HG03159 (cell line): ENCODE data around the gene KCP.
A peak's percentile ranks its signal among the peaks of the same experiment; 100 is the strongest.

Experiments used
- ATAC-seq: cut with Tn5 transposase; IDR thresholded peaks from one replicate; pipeline ENCODE4 v1.9.1; 2021; ENCODE audit warnings: mild to moderate bottlenecking, moderate library complexity; ENCODE audit not compliant: unreplicated experiment

Gene KCP

DNA sequence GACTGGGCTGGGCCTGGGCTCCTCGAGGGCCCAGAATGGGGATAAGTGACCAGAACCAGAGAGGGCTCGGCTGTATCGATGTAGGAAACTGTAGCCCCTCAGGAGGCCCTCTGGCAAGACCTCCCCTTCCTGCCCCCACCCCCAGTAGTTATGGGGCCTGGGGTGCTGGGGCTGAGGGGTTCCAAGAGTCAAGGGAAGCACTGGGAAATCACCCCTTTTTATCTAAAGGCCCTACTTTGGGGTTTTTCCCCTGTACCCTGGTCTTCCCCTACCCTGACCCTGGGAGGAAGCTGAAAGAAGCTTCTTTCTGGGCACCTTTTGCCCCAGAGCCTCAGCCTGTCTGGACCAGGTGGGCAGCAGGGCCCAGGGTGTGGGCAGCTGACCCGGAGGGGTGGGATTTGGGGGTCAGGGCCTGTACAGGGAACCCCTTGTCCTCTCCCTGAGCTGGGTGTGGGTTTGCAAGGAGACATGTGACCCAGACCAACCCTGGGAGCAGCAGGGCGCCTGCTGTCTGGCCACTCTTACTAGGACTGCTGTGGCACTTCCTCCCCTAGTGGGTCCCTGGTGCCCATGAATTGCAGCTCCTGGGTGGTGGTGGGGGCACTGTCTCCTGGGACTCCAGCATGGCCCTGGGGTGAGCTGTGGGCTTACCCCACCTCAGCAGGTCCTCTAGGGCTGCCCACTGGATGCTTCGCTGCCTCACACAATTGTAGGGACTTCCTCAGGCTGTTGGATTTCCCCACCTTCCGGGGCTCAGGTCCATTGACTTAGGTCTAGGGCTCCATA lies 28.8 kb upstream of the KCP start:
- ATAC-seq, result no peak

DNA sequence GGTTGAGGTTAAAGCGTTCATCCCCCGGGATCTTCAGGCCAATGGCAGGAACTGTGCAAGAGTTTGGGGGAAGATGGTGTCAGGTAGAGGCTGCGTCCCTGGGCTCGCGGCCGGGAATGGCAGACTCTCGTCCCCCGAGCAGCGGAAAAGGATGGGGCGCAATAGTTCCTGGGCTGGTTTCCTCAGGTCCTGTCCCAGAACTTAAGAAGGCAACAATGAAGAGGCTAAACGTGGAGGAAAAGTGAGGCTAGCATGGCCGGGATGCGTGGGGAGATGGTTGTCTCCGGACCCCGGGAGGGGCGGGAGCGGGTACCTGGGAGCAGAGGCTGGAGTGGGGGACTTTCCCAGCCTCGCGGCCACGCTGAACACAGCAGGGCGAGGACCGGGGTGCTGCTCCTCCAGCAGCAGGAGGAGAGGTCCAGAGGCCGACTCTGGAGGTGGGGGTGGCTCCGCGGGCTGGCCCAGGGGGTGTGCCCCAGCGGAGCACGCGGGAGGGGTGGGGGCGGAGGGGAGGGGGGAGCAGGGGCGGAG lies 28.1 kb upstream of the KCP start:
- ATAC-seq, result no peak

DNA sequence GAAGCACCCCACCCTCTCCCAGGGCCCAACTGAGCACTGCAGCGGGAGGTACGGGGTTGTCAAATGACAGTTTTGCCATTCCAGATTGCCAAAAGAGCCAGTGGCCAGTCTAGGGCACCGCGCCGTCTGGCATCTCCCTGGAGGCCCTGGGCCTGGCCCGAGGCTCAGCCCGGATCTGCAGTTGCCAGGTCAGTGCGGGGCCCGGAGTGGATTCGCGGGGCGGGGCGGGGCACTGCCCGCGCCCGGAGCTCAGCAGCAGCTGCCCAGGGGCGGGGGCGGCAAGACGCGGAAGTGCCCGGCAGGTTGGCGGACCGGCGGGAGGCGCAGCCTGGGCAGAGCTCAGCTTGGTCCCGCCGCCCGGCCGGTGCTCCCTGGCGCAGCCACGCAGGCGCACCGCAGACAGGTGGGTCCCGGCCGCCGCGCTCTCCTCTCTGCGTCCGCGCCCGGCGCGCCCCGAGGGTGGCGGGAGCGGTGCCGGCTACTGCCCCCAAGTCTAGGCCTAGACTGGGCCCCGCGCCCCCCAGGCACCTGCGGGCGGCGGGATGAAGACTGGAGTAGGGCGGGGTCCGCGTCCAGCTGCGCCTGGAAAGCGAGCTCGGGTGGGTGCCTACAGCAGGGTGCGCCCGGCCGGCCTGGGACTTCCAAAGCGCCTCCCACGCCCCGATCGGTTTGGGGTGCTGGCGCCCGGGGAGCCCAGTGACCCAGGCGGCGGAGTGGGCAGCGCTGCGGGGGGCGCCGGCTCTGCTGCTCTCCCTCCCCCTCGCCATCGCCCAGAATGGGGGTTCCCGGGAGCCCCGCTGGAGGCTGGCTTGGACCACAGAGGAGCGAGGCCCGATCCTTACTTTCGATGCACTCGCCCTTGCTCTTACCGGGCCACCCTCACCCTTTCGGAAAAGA lies 27.4 kb upstream of the KCP start, which contains the start of gene IRF5:
Gene IRF5, plus strand, starts transcription at position 281 of the 897 bp plus-strand sequence. CDS start 4,155 bp downstream, outside the sequence.
- ATAC-seq, result no peak

DNA sequence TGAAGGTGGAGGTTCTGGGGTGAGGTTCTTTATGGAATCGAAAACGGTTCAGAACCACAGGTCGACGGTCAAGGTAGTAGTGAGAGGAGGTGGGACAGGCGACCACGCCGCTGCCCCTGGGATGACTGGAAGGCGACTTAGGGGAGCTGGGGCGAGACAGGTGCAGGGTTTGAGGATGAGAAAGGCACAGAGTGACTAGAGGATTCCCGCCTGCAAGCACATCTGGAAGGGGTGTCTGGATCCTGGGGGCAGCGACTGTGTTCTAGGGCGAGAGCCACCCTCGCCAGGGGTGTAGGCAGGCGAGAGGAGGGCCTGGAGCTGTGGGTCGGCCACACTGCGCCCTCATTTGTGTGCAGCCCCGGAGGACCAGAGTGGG lies 26.8 kb upstream of the KCP start:
- ATAC-seq, result no peak

DNA sequence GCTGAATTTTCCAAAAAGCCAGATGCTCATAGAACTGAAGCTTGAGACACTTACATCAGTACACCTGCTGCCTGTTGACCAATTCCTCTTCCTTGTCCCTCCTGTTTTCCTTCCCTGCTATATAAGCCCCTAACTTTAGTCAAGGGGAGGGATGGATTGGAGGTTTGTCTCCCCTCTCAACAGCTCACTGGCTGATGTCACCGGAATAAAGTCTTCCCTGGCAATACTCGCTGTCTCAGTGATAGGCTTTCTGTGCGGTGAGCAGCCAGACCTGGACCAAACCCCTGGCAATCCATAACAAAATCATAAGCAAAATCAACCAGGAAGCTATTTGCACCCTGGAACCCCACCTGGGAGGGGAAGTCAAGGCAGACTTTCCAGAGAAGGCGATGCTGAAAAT lies 26.3 kb upstream of the KCP start:
- ATAC-seq, result no peak

DNA sequence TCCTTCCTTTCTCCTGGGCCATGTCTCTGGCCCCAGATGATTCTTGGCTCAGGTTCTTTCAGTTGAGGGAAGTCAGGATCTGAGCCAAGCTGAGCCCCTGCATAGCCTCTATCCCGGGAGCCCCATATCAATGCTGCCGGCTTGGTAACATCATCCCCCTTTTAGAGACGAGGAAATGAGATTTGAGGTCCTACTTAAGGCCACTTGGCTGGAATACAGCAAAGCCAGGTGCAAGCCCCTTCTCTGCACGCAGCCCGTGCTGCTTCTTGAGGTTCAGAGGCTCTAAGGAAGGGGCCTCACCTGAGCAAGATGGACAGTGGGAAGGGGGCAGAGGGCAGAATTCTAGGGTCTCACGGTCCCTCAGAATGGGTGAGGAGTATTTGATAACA lies 24.8 kb upstream of the KCP start:
- no peak for ATAC-seq

DNA sequence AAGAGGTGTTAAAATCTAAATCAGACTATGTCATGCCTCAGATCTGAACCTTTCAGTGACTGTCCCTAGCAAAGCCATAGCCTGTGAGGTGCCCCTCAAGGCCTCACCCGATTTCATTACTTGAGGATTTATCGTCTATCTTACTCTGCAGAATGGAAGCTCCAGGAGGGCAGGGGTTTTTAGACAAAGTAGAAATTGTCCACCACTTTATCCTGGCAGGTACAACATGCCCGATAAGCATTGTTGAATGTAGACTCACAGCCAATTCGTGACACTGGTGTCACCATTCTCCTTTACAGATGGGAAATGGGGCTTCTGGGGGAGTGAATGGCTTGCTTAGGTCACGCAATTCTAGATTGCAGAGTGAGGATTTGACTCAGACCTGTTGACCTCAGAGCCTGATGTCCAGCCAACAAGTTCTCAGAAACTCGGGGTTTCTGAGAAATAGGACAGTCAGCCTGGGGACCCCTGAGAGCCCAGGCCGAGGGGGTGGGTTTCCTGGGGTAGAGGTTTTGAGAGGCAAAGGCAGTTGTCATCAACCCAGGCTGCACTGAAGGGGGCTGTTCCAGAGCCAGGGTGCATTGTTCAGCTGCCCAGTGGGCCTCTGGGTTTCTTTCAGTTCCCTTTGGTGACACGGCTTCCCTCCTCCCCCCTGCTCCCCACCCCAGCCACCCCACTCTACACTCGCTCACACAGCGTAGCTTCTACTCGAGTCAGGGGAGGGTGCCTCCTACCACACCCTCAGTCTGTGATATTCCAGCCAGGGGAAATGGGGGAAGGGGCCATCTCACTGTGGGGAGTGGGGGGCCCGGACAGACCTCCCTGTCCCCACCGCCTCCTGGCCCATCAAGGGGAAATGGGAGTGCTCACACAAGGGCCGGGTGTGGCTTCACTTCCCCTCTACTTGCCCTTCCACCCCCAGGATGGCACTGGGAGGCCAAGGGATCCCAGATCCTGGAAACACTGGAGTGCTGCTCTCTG lies 24.1 kb upstream of the KCP start:
- peak; percentile 35 for ATAC-seq

DNA sequence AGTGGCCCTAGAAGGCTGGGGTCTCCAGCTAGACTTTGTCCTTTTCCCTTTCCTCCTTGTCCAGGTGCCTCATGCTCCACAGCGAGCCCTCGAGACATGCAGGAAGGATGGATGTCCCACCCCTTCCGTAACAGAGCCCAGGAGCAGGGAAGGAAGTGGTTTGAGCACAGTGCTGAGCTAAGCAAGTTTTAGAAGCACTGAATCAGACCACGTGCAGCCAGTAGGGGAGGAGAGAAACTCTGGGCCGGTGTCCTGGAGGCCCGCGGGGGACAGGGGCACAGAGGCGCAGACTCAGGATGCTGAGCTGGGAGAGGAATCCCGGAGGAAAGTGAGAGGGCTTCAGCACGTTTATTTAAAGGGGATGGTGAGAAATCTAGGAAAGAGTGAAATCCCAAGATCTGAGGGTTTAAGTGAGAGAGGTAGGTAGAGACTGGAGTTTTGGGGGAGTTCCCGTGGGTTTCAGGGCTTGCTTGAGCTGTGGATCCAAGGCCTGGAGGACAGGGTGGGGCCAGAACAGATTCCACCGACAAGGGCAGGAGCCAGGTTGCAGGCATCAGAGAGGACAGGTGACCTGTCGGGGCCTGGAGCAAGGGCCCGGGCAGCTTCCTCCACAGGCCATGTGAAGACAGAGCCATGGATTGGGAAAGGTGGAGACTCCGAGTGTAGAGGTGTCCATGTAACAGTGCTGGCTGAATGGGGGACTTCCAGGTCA lies 22.8 kb upstream of the KCP start:
- ATAC-seq, result peak; percentile 27

DNA sequence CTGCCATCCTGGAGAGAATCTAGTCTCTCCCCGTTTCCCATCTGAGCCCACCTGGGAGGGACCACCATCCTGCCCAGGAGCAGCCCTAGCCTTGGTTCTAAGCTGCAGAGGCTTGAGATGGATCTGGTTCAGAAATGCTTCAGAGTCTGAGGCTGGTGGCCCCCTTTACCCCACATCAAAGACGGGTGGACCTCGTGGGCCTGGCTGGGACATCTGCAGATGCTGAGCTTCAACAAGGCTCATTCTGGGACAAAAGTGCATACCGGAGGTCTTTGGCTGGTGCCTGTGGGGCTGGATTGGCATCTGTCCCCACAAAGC lies 22.3 kb upstream of the KCP start:
- no peak for ATAC-seq

DNA sequence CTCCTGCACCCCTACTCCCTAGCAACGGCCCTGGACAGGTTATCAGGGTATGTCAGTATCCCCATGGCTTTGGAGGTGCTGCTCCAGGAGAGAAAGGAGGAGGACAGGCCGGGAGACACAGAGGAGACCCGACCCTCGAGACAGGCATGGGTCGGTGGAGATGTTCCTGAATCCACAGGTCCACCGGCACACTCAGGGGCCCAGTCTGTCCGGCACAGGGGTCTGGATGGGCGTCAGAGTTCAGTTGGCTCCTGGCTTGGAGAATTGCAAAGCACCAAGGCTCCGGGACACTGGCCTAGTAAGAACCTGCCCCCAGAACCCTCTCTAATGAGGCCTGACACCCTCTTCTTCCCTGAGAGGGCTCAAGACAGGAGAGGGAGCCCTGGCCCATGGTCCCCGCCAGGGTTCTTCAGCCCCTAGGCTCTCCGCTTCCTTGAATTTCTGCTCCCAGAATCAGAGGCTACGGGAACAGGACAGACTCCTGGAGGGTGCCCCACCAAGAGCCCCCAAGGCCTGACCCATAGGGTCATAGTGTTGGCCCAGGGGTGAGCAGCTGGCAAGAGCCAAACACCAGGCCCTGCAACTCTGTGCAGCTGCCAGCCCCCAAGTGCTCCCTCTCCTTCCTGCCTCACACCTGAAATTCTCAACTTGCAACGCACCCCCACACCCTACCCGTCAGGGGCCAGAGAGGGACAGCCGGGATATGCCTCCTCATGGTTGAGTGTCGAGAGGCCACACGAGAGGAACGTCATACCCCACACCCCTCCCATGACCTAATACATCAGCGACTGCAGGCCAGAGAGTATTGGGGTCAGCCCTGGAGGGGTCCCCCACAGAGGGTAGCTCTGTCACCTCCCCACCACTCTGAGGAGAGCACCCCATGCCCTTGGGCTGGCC lies 21.7 kb upstream of the KCP start:
- no peak for ATAC-seq

DNA sequence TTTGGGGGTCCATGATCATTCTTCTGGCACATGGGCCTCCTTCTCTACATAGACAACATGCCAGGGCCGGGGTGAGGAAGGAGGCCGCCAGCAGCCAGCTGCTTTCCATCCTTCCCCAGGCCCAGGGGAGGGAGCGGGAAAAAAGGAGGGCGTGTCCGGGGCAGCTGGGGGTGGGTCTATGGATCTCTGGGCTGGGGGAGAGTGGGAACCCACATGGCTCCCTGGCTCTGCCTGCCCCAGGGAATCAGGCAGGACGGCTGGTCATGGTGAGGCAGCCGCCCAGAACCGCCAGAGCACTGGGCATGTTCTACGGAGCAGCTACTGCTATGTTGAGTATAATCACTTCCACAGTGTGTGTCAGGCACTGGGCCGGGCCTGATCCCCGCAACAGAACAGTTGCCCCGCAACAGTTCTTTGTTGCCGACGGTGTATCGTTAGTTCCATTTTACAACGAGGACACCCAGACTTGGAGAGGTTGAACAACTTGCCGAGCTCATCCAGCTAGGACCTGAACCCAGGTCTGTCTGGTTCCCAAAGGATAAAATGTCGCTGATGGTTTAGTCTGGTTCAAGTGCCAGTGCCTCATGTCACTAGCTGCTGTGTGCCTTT lies 20.8 kb upstream of the KCP start:
- ATAC-seq, result no peak

DNA sequence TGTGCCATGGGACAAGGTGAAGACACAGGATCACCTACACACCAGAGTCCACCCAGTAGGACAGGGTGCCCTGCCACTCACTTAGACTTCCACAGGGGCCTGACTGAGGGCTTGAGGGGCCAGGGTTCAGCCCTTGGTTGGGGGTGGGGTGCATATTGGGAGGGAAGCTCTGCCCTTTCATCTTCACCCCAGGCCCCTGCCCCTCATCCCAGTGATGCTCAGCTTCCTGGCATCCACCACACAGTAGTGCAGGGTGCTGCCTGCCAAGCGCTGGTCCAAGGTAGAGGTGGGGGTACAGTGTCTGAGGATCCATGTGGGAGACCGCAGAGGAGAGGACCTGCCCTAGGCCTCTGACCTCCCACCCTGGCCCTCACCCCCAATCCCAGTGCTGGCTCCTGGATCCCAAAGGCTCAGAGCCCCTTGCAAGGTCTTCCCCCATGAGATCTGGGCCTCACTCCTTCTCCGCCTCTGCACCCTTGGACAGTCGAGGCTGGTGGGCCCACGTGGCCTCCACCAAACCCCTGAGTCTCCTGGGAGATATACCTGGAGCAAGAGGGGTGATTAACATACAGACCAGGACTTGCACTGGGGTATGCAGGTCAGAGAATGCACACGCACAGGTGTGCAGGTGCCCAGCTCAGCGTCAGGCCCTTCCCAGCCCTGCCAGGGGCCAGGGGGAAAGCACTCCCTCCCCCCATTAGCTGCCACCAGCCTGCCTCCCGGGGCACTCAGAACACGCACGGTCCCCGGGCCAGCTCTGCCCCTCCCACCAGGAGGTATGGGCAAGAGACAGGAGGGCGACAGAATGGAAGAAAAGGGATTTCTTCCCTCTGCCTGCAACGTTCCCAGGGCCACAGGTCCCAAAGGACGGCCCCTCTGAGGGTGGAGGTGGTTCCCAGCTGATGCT lies 18.6 kb upstream of the KCP start:
- no peak for ATAC-seq

DNA sequence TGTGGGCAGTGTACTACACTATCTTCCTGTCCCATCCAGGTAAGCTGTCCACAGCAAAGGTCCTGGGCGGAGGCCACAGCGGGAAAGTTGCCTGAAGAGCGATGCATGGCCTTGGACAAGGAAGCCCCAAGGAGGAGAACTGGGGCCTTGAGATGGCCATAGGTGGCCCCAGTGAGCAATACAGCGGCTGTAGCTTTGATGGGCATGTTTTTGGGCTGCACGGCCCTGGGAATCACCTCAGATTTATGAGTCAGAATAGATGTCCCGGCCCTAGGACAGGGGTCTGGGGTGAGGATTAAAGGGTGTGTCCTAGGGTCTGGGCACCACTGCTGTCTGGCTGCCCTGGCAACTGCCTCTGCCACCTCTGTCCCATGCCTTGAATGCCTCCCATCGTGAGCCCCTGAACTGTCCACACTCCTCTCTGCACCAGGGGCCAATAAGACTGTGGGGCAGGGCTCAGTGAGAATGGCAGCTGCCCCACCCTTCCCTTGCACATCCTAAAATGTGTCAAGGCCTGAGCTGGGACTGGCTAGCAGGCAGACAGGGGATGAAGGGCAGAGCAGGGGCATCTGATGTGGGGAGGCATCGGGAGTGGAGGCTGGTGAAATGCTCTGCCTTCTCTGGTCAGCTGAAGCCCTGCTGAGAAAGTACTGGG lies 17.8 kb upstream of the KCP start:
- ATAC-seq, result no peak

DNA sequence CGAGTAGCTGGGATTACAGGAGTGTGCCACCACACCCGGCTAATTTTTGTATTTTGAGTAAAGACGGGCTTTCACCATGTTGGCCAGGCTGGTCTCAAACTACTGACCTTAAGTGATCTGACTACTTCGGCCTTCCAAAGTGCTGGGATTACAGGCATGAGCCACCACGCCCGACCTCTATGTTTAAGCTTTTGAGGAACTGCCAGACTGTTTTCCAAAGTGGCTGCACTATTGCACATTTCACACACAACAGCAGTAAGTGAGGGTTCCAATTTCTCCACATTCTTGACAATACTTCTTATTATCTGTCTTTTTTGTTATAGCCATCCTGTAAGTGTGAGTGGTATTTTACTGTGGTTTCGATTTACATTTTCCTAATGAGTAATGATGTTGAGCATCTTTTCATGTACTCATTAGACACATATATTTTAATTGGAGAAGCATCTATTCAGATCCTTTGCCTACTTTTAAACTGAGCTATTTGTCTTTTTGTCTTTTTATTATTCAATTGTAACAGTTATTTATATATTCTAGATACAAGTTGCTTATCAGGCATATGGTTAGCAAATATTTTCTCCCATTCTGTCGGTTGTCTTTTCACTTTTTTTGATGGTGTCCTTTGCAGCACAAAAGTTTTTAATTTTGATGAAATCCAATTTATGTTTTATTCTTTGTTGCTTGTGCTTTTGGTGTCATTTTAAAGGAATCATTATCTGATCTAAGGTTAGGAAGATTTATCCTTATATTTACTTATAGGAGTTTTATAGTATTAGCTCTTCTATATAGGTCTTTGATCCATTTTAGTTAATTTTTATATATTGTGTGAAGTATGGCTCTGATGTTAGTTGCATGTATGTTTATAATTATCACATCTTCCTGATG lies 14.4 kb upstream of the KCP start:
- no peak for ATAC-seq

DNA sequence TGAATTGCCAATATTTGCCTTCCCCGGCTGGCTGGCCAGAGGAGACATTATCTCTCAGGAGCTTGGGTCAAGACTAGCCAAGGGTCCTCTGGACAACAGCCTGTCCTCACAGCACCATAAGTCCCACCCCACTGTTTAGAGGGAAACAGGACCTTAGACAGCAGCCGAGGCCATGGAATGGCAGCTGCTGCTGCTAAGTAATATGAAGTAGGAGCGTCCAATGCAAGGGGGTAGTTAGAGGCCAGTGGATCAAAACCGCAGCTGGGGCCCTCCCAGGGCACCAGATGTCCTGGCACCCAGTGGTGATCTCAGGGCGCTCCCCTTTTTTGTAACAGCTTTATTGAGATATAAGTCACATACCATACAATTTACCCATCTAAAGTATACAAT lies 12.9 kb upstream of the KCP start:
- no peak for ATAC-seq
